ENCODE results near the gene GRID2. TPM values are rescaled to one million over a fixed set of nuclear protein-coding genes. Genes with fewer than 3 reads are reported as not detected.
A peak's percentile ranks its signal among the peaks of the same experiment; 100 is the strongest.
"Not testable (repeated sequence)": the region's sequence is repeated elsewhere in the genome, so short reads cannot be mapped to it uniquely, and the experiment has no call there.

Gene GRID2
- total RNA-seq, 1 donor from 2014 or later, result not detected

GRCh38 chr4:93186846-93187245 lies 883.1 kb downstream of the GRID2 start:
- no peak for DNase-seq (ENCODE audit: low read depth in 2 of 2)

- no peak for DNase-seq (ENCODE audit: low read depth in 2 of 2)
Observed at GRCh38 chr4:93187466-93187865, 883.7 kb downstream of the GRID2 start.

GRCh38 chr4:93187892-93188291 lies 884.1 kb downstream of the GRID2 start:
- no peak for DNase-seq (ENCODE audit: low read depth in 2 of 2)

- peak; percentile 0 to 1 for DNase-seq (ENCODE audit: low read depth in 2 of 2)
Observed at GRCh38 chr4:93199492-93199891, 895.7 kb downstream of the GRID2 start.

GRCh38 chr4:93201471-93202096 lies 897.8 kb downstream of the GRID2 start:
- DNase-seq (ENCODE audit: low read depth in 2 of 2), result no peak

GRCh38 chr4:93203708-93204107 lies 899.9 kb downstream of the GRID2 start:
- no peak for DNase-seq (ENCODE audit: low read depth in 2 of 2)

- no peak for DNase-seq (ENCODE audit: low read depth in 2 of 2)
Observed at GRCh38 chr4:93212250-93212649, 908.5 kb downstream of the GRID2 start.

- no peak for DNase-seq (ENCODE audit: low read depth in 2 of 2)
Observed at GRCh38 chr4:93216646-93217045, 912.9 kb downstream of the GRID2 start.

- no peak for DNase-seq (ENCODE audit: low read depth in 2 of 2)
Observed at GRCh38 chr4:93217431-93217830, 913.7 kb downstream of the GRID2 start.

GRCh38 chr4:93221771-93222170 lies 918.0 kb downstream of the GRID2 start:
- no peak for DNase-seq (ENCODE audit: low read depth in 2 of 2)

GRCh38 chr4:93228021-93228420 lies 924.3 kb downstream of the GRID2 start:
- DNase-seq (ENCODE audit: low read depth in 2 of 2), result no peak

- DNase-seq (ENCODE audit: low read depth in 2 of 2), result no peak
Observed at GRCh38 chr4:93232883-93233282, 929.1 kb downstream of the GRID2 start.

- DNase-seq (ENCODE audit: low read depth in 2 of 2), result no peak
Observed at GRCh38 chr4:93237521-93237920, 933.8 kb downstream of the GRID2 start.

GRCh38 chr4:93243262-93243661 lies 939.5 kb downstream of the GRID2 start:
- DNase-seq (ENCODE audit: low read depth in 2 of 2), result no peak

- no peak for DNase-seq (ENCODE audit: low read depth in 2 of 2)
Observed at GRCh38 chr4:93261207-93261606, 957.4 kb downstream of the GRID2 start.

- DNase-seq (ENCODE audit: low read depth in 2 of 2), result no peak
Observed at GRCh38 chr4:93263166-93263565, 959.4 kb downstream of the GRID2 start.

GRCh38 chr4:93267747-93268146 lies 964.0 kb downstream of the GRID2 start:
- no peak for DNase-seq (ENCODE audit: low read depth in 2 of 2)

- no peak for DNase-seq (ENCODE audit: low read depth in 2 of 2)
Observed at GRCh38 chr4:93285346-93285745, 981.6 kb downstream of the GRID2 start.

GRCh38 chr4:93289241-93289640 lies 985.5 kb downstream of the GRID2 start:
- no peak for DNase-seq (ENCODE audit: low read depth in 2 of 2)

- no peak for DNase-seq (ENCODE audit: low read depth in 2 of 2)
Observed at GRCh38 chr4:93289831-93290230, 986.1 kb downstream of the GRID2 start.

- DNase-seq (ENCODE audit: low read depth in 2 of 2), result no peak
Observed at GRCh38 chr4:93299118-93299517, 995.4 kb downstream of the GRID2 start.

- not testable (repeated sequence) for DNase-seq (ENCODE audit: low read depth in 2 of 2)
Observed at GRCh38 chr4:93300780-93301555, 997.2 kb downstream of the GRID2 start.

GRCh38 chr4:93302310-93302709 lies 998.5 kb downstream of the GRID2 start:
- no peak for DNase-seq (ENCODE audit: low read depth in 2 of 2)
